Activated CD4-positive, alpha-beta T cell treated with anti-CD3 and anti-CD28 coated beads, Interleukin-2, Interleukin-6, amounts not matched to agents 100 ng/mL and 50 ng/mL, durations not matched to agents 16 hours and 8 hours (primary cell): ENCODE results near the gene MMP1.

Source experiments
- DNase-seq: peaks from one replicate; pipeline ENCODE4 v3.0.0-alpha.2; 2020

MMP1 gene

GRCh38 chr11:102802341-102802740 is 4.4 kb upstream of the MMP1 start:
- no peak for DNase-seq

GRCh38 chr11:102800767-102801166 is 2.8 kb upstream of the MMP1 start:
- no peak for DNase-seq

GRCh38 chr11:102799681-102800340 is 1.9 kb upstream of the MMP1 start:
- DNase-seq: no peak

GRCh38 chr11:102794382-102794781 is 3.6 kb downstream of the MMP1 start:
- peak; percentile 41 for DNase-seq

- DNase-seq: no peak
Measured at GRCh38 chr11:102793677-102794290, 4.2 kb downstream of the MMP1 start.

GRCh38 chr11:102792604-102793003 is 5.4 kb downstream of the MMP1 start:
- no peak for DNase-seq

GRCh38 chr11:102791271-102792036 is 6.5 kb downstream of the MMP1 start:
- DNase-seq: no peak

- no peak for DNase-seq
Measured at GRCh38 chr11:102788334-102788995, 9.5 kb downstream of the MMP1 start.

GRCh38 chr11:102784380-102784779 is 13.6 kb downstream of the MMP1 start:
- DNase-seq: no peak

- no peak for DNase-seq
Measured at GRCh38 chr11:102783720-102784119, 14.2 kb downstream of the MMP1 start.

- no peak for DNase-seq
Measured at GRCh38 chr11:102783016-102783415, 14.9 kb downstream of the MMP1 start.

- DNase-seq: no peak
Measured at GRCh38 chr11:102781676-102782075, 16.3 kb downstream of the MMP1 start.

GRCh38 chr11:102780491-102780918 is 17.5 kb downstream of the MMP1 start, which contains the start of gene MMP10:
TSS of gene MMP10 (minus strand) at chr11:102780628. CDS start at chr11:102780591, 37 bp downstream.
- peak; percentile 8 for DNase-seq

- no peak for DNase-seq
Measured at GRCh38 chr11:102776454-102776853, 21.5 kb downstream of the MMP1 start.

- no peak for DNase-seq
Measured at GRCh38 chr11:102773386-102773785, 24.6 kb downstream of the MMP1 start.

- no peak for DNase-seq
Measured at GRCh38 chr11:102771351-102771750, 26.6 kb downstream of the MMP1 start.

- DNase-seq: no peak
Measured at GRCh38 chr11:102770191-102770590, 27.8 kb downstream of the MMP1 start.

- no peak for DNase-seq
Measured at GRCh38 chr11:102767800-102768199, 30.2 kb downstream of the MMP1 start.

- no peak for DNase-seq
Measured at GRCh38 chr11:102763440-102763839, 34.5 kb downstream of the MMP1 start.

- DNase-seq: no peak
Measured at GRCh38 chr11:102762361-102762767, 35.6 kb downstream of the MMP1 start.

GRCh38 chr11:102761646-102762238 is 36.2 kb downstream of the MMP1 start:
- no peak for DNase-seq

- DNase-seq: peak; percentile 8
Measured at GRCh38 chr11:102760344-102761035, 37.5 kb downstream of the MMP1 start.
